ENCODE measurements around the gene THEMIS2.
"Not testable (repeated sequence)": the region's sequence is repeated elsewhere in the genome, so short reads cannot be mapped to it uniquely, and the experiment has no call there.

GRCh38 chr1:27857552-27857951, 14.8 kb upstream of the THEMIS2 start:
- not testable (repeated sequence) for TF ChIP-seq POLR2A, CTCF (IDR thresholded peaks at IDR 0.05)

Measured in right lobe of liver (tissue), 4 donors.